ENCODE results near the gene A3GALT2. TPM values are rescaled to one million over a fixed set of nuclear protein-coding genes. Genes with fewer than 3 reads are reported as not detected.

A3GALT2 gene
- total and polyA plus RNA-seq, 2 donors (not counting 1 experiment from before 2014, with no cell fraction given): not detected

DNA sequence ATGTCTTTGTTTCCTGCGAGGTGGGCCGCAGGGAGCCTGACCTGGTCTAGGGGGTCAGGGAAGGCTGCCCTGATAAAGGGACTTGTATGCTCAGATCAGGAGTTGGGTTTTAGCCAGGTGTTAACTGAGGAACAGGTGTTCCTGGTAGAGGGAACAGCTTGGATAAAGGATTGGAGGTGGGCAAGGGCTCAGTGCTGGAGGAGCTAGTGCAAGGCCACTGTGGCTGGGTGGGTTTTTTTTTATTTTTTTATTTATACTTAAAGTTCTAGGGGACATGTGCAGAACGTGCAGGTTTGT is 31.1 kb downstream of the A3GALT2 start:
- ATAC-seq (ENCODE audit: low read depth): no peak
- Mint-ChIP-seq H3K27ac (no peak overlapping the region), H3K27me3 (no peaks in the 10 kb centered on the region), H3K9me3 (ENCODE audit: insufficient read depth) (no peaks in the 10 kb centered on the region), H3K4me3 (no peak overlapping the region), H3K4me1 (no peaks in the 10 kb centered on the region)
- no peak overlapping the region for H3K4me2 ChIP-seq (replicated peaks; ENCODE audit: low read depth, low read length, poor library complexity, severe bottlenecking)
- peaks cover 0 to 11% (median 0%) of the 10 kb centered on the region in 3 donors for H3K9me3 ChIP-seq (ENCODE audit: control extremely low read depth in 1 of 3, control insufficient read depth in 2 of 3, insufficient read depth in 1 of 3, low read length in 2 of 3)
- no peak for TF ChIP-seq CTCF (IDR thresholded peaks at IDR 0.05)
- TF ChIP-seq EZH2 (IDR thresholded peaks at IDR 0.05; ENCODE audit: borderline replicate concordance, insufficient read depth, low read depth, low read length, poor library complexity, severe bottlenecking): no peak
- CTCF ChIA-PET: interaction anchor here (0.6 kb wide), 1 partner anchor 180 kb away, joined by 3 read pairs; no protein-coding TSS in a partner anchor
- DNase-seq: no peak
- peaks cover 4% of the 10 kb centered on the region for H3K79me2 ChIP-seq (ENCODE audit: control insufficient read depth, insufficient read depth, low read length)
- intact Hi-C loops (cut with micrococcal nuclease): no loop called here
- H3K27me3 ChIP-seq (replicated peaks in 1 of 4; ENCODE audit: control extremely low read depth in 1 of 4, control insufficient read depth in 3 of 4, insufficient read depth in 4 of 4, low read length in 3 of 4): no peaks in the 10 kb centered on the region
- peaks cover 0 to 40% of the 10 kb centered on the region in 2 experiments for H3K36me3 ChIP-seq (replicated peaks in 1 of 2; ENCODE audit: control extremely low read depth in 1 of 2, control insufficient read depth in 1 of 2, extremely low read depth in 1 of 2, insufficient read depth in 2 of 2, low read length in 1 of 2)
- no peak overlapping the region for H3K4me3 ChIP-seq (ENCODE audit: control extremely low read depth in 1 of 5, extremely low read depth in 1 of 5, insufficient read depth in 1 of 5, low read depth in 2 of 5, low read length in 4 of 5)
- POLR2A ChIA-PET: no interaction called here
- H4K20me1 ChIP-seq (ENCODE audit: control insufficient read depth, insufficient read depth, low read length, poor library complexity, severe bottlenecking): peaks cover 6% of the 10 kb centered on the region
- no peaks in the 10 kb centered on the region for H3K4me1 ChIP-seq (ENCODE audit: control insufficient read depth in 2 of 2, insufficient read depth in 2 of 2, low read length in 2 of 2)
- WGBS (ENCODE audit: insufficient coverage): 100% methylated on average over 2 of the region's 3 CpGs
- no peak overlapping the region for H3K9ac ChIP-seq (ENCODE audit: low read length)
- H2AFZ ChIP-seq (ENCODE audit: insufficient read depth, low read depth, low read length, poor library complexity, severe bottlenecking): no peak overlapping the region
- no peak overlapping the region for H3K27ac ChIP-seq (ENCODE audit: low read length in 2 of 2)

GRCh38 chr1:33288976-33289857 is 31.7 kb downstream of the A3GALT2 start:
- no peak overlapping the region for H3K4me3 ChIP-seq (ENCODE audit: control extremely low read depth in 1 of 5, extremely low read depth in 1 of 5, insufficient read depth in 1 of 5, low read depth in 2 of 5, low read length in 4 of 5)

More at GRCh38 chr1:33288976-33289857, 31.7 kb downstream of the A3GALT2 start:
- ChIA-PET CTCF (interaction anchor here (0.6 kb wide), 1 partner anchor 179 kb away, joined by 3 read pairs; no protein-coding TSS in a partner anchor), POLR2A (no interaction called here)
- H3K9me3 Mint-ChIP-seq (ENCODE audit: insufficient read depth): no peaks in the 10 kb centered on the region
- no peaks in the 10 kb centered on the region for H3K27me3 Mint-ChIP-seq
- DNase-seq (no peak), ATAC-seq (ENCODE audit: low read depth) (no peak)
- Histone ChIP-seq H3K79me2 (ENCODE audit: control insufficient read depth, insufficient read depth, low read length) (peaks cover 4% of the 10 kb centered on the region), H3K4me1 (ENCODE audit: control insufficient read depth in 2 of 2, insufficient read depth in 2 of 2, low read length in 2 of 2) (no peaks in the 10 kb centered on the region), H2AFZ (ENCODE audit: insufficient read depth, low read depth, low read length, poor library complexity, severe bottlenecking) (no peak overlapping the region), H3K27ac (ENCODE audit: low read length in 2 of 2) (no peak overlapping the region), H4K20me1 (ENCODE audit: control insufficient read depth, insufficient read depth, low read length, poor library complexity, severe bottlenecking) (peaks cover 1% of the 10 kb centered on the region), H3K9ac (ENCODE audit: low read length) (no peak overlapping the region), H3K36me3 (replicated peaks in 1 of 2; ENCODE audit: control extremely low read depth in 1 of 2, control insufficient read depth in 1 of 2, extremely low read depth in 1 of 2, insufficient read depth in 2 of 2, low read length in 1 of 2) (peaks cover 0 to 42% of the 10 kb centered on the region in 2 experiments), H3K9me3 (ENCODE audit: control extremely low read depth in 1 of 3, control insufficient read depth in 2 of 3, insufficient read depth in 1 of 3, low read length in 2 of 3) (peaks cover 0 to 11% (median 0%) of the 10 kb centered on the region in 3 donors), H3K4me2 (replicated peaks; ENCODE audit: low read depth, low read length, poor library complexity, severe bottlenecking) (no peak overlapping the region), H3K27me3 (replicated peaks in 1 of 4; ENCODE audit: control extremely low read depth in 1 of 4, control insufficient read depth in 3 of 4, insufficient read depth in 4 of 4, low read length in 3 of 4) (no peaks in the 10 kb centered on the region)
- no peak overlapping the region for H3K27ac Mint-ChIP-seq
- WGBS (ENCODE audit: insufficient coverage): 98% methylated on average over 15 of the region's 16 CpGs
- H3K4me1 Mint-ChIP-seq: no peaks in the 10 kb centered on the region
- no peak overlapping the region for H3K4me3 Mint-ChIP-seq
- TF ChIP-seq EZH2 (IDR thresholded peaks at IDR 0.05; ENCODE audit: borderline replicate concordance, insufficient read depth, low read depth, low read length, poor library complexity, severe bottlenecking) (no peak), CTCF (IDR thresholded peaks at IDR 0.05) (no peak)
- intact Hi-C loops (cut with micrococcal nuclease): no loop called here
